Right atrium auricular region (tissue), 2 donors: ENCODE data around the gene SEC14L6. TPM values are rescaled to one million over a fixed set of nuclear protein-coding genes. Genes with fewer than 3 reads are reported as not detected.

Source experiments
- DNase-seq: peaks from one replicate; pipeline ENCODE4 v3.0.0-alpha.2; 2019; ENCODE audit warnings: low spot score
- H3K27ac ChIP-seq, 2 donors: fragments of 200-600 bp; sonication (generic); 1 replicate in 1 of 2; 2 replicates in 1 of 2; pipeline ENCODE4 v1.5.1; 2016 to 2019
- H3K27me3 ChIP-seq, 2 donors: fragments of 200-600 bp; sonication (generic); one replicate each; pipeline versions ENCODE4 v1.5.1 to v1.6.0; 2017 to 2019
- H3K36me3 ChIP-seq: fragments of 200-600 bp; sonication (generic); one replicate; pipeline ENCODE4 v1.5.1; 2016
- H3K4me1 ChIP-seq, 2 donors: fragments of 200-600 bp; sonication (generic); one replicate each; pipeline versions ENCODE4 v1.5.1 to v1.6.0; 2017 to 2019
- H3K4me3 ChIP-seq, 2 donors: fragments of 200-600 bp; sonication (generic); 1 replicate in 1 of 2; 2 replicates in 1 of 2; pipeline ENCODE4 v1.5.1; 2017 to 2019; ENCODE audit warnings: mild to moderate bottlenecking in 1 of 2, moderate library complexity in 1 of 2
- H3K9me3 ChIP-seq, 2 donors: fragments of 200-600 bp; sonication (generic); one replicate each; pipeline ENCODE4 v1.5.1; 2019
- CTCF ChIP-seq, 2 donors: fragments of 200-600 bp; sonication (generic); IDR thresholded peaks; one replicate each; pipeline ENCODE4 v1.5.1; 2019; ENCODE audit warnings: antibody characterized with exemption in 2 of 2
- total RNA-seq, 2 donors: library from RNA; depleted of rRNA; stranded (reverse); fragments of >200 nt; gene quantifications; one replicate each; pipeline ENCODE4 v1.1.0, GENCODE V29; 2016

Gene SEC14L6
- total RNA-seq, 2 donors from 2014 or later: 0.11 to 1.1 TPM

GRCh38 chr22:30535182-30535581 is 11.4 kb downstream of the SEC14L6 start:
- Histone ChIP-seq H3K4me1 (no peaks in the 10 kb centered on the region), H3K9me3 (no peaks in the 10 kb centered on the region), H3K27ac (no peak overlapping the region), H3K27me3 (no peaks in the 10 kb centered on the region), H3K4me3 (no peak overlapping the region), H3K36me3 (no peaks in the 10 kb centered on the region)
- no peak for TF ChIP-seq CTCF (IDR thresholded peaks at IDR 0.05)
- no peak for DNase-seq

GRCh38 chr22:30531651-30532608 is 14.6 kb downstream of the SEC14L6 start:
- Histone ChIP-seq H3K4me1 (no peaks in the 10 kb centered on the region), H3K9me3 (no peaks in the 10 kb centered on the region), H3K4me3 (no peak overlapping the region), H3K27ac (no peak overlapping the region), H3K27me3 (no peaks in the 10 kb centered on the region), H3K36me3 (no peaks in the 10 kb centered on the region)
- DNase-seq: no peak
- no peak for TF ChIP-seq CTCF (IDR thresholded peaks at IDR 0.05)

GRCh38 chr22:30526656-30527055 is 19.9 kb downstream of the SEC14L6 start:
- Histone ChIP-seq H3K27ac (no peak overlapping the region), H3K4me3 (no peak overlapping the region), H3K27me3 (no peaks in the 10 kb centered on the region), H3K36me3 (no peaks in the 10 kb centered on the region), H3K9me3 (no peaks in the 10 kb centered on the region), H3K4me1 (no peaks in the 10 kb centered on the region)
- no peak for TF ChIP-seq CTCF (IDR thresholded peaks at IDR 0.05)
- DNase-seq: no peak

GRCh38 chr22:30523646-30524489 is 22.7 kb downstream of the SEC14L6 start:
- no peak for DNase-seq
- Histone ChIP-seq H3K36me3 (no peaks in the 10 kb centered on the region), H3K4me3 (no peak overlapping the region), H3K27me3 (no peaks in the 10 kb centered on the region), H3K27ac (no peak overlapping the region), H3K9me3 (no peaks in the 10 kb centered on the region), H3K4me1 (no peaks in the 10 kb centered on the region)
- TF ChIP-seq CTCF (IDR thresholded peaks at IDR 0.05): no peak

- Histone ChIP-seq H3K36me3 (no peaks in the 10 kb centered on the region), H3K27ac (no peak overlapping the region), H3K9me3 (no peaks in the 10 kb centered on the region), H3K4me3 (no peak overlapping the region), H3K27me3 (no peaks in the 10 kb centered on the region), H3K4me1 (no peaks in the 10 kb centered on the region)
- TF ChIP-seq CTCF (IDR thresholded peaks at IDR 0.05): no peak
- no peak for DNase-seq
Observed at GRCh38 chr22:30521368-30522156, 25.0 kb downstream of the SEC14L6 start.
